Body of pancreas (tissue), 4 donors: ENCODE measurements around the gene TPK1.

Experiments used
- POLR2A ChIP-seq, 3 donors: fragments of 450-650 bp; IDR thresholded peaks; one replicate each; pipeline ENCODE4 v1.6.1; 2016; ENCODE audit warnings: antibody characterized with exemption in 3 of 3, mild to moderate bottlenecking in 2 of 3
- TF ChIP-seq, protein P1 (sequence below), 7 experiments: fragments of 450-650 bp in 4 of 7; fragments of 200-600 bp in 3 of 7; sonication (generic) in 3 of 7; IDR thresholded peaks; one replicate each; pipeline ENCODE4 v1.5.1; 2016 to 2019; ENCODE audit warnings: antibody characterized with exemption in 7 of 7

DNA sequence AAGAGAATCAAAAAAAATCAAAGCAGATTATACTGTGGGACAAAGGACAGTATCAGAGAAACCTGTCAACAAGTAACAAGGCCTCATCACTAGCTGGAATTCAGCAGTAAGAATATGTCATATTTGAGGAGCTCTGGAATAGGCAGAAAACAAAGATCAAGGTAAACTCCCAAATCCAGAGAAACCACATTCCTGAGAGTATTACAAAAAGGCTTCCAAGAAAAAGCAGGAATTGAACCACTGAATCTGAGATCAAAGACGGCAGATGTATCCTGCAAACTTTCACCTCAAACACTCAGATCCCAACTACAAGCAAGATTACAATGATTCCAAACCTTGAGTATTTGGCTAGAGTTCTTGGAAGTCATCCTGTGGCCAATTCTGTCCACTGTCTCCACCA lies 16.3 kb downstream of the TPK1 start:
- TF ChIP-seq, protein P1, sequence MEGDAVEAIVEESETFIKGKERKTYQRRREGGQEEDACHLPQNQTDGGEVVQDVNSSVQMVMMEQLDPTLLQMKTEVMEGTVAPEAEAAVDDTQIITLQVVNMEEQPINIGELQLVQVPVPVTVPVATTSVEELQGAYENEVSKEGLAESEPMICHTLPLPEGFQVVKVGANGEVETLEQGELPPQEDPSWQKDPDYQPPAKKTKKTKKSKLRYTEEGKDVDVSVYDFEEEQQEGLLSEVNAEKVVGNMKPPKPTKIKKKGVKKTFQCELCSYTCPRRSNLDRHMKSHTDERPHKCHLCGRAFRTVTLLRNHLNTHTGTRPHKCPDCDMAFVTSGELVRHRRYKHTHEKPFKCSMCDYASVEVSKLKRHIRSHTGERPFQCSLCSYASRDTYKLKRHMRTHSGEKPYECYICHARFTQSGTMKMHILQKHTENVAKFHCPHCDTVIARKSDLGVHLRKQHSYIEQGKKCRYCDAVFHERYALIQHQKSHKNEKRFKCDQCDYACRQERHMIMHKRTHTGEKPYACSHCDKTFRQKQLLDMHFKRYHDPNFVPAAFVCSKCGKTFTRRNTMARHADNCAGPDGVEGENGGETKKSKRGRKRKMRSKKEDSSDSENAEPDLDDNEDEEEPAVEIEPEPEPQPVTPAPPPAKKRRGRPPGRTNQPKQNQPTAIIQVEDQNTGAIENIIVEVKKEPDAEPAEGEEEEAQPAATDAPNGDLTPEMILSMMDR (IDR thresholded peaks at IDR 0.05) = no peak
- TF ChIP-seq POLR2A (IDR thresholded peaks at IDR 0.05) = no peak
